ENCODE measurements around the gene ARHGAP10.
"Not testable (repeated sequence)": the region's sequence is repeated elsewhere in the genome, so short reads cannot be mapped to it uniquely, and the experiment has no call there.

Gene ARHGAP10

DNA sequence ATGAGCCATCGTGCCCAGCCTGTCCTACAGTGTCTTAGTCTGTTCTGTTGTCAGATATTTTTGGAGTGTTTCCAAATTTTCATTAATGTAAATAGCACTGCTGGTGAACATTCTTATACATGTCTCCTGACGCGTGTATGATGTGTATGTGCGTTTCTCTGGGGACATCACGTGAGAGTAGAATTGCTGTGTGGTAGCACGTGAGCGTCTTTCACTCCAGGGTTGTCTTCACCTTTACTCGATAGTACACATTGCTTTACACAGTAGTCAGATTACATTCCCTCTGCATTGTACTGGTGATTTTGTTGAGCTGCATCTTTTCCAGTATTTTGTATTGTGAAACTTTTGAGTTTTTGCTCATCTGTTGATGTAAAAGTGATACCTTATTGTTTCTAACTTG is 60.0 kb downstream of the ARHGAP10 start:
- no peak for DNase-seq

DNA sequence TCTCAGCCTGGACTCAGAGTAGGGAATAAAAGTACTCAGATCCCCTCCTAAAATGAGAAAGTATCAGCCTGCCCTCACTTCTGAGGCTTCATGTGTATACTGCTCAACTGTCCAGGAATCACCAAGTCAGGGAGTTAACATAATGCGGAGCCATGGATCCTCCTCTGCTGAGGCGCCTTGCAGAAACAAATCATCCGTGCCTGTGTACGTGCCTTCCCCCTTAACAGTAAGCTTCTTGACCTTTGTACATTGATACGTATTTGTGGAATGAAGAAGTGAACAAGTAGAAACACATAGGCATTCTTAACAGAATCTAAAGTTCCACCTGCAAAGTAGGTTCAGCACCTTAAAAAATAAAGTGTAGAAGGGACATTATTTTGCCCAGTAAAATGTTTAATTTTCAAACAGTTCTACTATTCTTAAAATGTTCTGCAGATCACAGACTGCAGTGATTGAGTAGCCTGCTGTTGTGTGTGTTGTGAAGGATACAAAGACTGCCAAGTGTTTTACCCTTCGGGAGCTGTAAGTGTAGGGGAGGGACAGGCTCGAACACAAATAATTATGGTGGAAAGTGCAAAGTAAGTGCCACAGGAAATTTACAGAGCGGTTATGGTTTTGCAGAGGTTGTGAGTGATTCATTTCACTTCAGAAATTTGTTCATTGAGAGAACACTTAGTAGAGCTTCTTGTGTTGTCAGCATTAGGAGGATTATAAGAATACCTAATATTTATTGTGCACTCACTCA is 61.9 kb downstream of the ARHGAP10 start:
- no peak for DNase-seq

DNA sequence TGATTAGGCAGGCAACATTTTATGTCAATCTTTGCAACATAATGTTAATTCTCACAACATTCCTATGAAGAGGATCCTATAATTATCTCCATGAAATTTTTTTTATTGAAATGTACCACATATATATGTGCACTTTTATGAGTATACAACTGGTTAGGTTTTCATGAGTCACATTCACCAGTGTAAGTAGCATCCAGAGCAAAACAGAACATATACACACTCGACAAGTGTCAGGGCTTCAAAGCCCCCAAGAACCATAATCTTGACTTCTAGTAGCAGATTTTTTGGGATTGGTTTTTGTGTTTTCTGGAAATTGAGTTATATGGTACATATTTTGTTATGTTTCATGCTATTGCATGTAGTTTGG is 62.4 kb downstream of the ARHGAP10 start:
- no peak for DNase-seq

DNA sequence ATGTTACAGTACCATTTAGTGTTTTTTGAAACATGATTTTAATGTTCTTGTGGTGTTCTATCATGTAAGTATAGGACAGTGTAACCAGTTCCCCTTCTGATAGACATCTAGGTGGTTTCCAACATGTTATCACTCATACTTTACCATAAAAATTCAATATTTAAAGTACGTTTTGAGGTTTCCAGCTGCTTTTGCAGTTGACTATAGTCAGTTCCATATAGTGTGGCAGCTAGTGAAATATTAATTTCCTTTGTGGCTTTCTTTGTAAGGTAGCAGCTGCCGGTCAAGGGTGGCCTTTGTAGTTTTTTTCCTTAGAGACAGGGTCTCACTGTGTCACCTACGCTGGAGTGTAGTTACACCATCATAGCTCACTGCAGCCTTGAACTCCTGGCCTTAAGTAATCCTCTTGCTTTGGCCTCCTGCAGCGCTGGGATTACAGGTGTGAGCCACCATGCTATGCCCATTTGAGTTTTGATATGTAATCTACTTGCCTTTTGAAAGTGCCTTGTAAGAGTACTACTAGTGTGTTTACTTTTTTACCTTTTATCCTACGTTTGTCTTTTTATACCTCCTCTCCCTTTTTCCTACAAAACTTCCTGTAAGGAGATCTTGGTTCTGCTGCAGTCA is 63.0 kb downstream of the ARHGAP10 start:
- no peak for DNase-seq

DNA sequence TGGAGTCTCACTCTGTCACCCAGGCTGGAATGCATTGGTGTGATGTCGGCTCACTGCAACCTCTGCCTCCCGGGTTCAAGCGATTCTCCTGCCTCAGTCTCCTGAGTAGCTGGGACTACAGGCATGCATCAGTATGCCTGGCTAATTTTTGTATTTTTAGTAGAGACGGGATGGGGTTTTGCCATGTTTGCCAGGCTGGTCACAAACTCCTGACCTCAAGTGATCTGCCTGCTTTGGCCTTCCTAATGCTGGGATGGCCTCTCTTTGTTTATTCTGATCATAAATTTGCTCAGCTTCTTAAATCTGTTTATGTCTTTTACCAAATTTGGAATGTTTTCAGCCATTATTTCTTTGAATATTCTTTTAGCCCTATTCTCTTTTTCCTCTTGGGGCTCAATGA is 67.2 kb downstream of the ARHGAP10 start:
- not testable (repeated sequence) for DNase-seq

DNA sequence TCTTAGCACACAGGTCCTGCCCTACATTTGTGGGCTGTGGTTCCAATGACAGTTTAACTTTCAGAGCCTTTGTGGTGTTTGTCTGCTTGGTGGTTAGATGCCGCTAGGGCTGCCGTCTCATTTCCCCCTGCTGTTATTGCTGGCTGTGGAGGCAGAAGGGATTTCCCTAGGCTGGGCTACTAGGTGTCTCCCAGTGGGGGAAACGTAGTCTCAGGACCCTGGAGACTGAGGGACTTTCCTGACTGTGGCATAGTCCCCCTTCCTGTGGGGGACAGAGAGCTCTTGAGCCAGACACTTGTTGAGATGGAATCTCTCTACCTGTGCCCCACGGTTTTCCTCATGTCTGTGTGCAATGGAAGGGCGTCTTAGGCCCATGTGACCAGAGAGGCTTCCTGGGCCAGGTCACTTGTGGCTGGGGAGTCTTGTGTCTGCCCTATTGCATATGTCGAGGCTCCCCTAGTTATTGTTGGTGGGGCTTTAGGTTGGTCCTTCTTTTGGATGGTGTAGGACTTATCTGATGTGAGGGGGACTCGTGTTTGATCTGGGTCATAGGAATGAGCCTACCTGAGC is 68.2 kb downstream of the ARHGAP10 start:
- no peak for DNase-seq

DNA sequence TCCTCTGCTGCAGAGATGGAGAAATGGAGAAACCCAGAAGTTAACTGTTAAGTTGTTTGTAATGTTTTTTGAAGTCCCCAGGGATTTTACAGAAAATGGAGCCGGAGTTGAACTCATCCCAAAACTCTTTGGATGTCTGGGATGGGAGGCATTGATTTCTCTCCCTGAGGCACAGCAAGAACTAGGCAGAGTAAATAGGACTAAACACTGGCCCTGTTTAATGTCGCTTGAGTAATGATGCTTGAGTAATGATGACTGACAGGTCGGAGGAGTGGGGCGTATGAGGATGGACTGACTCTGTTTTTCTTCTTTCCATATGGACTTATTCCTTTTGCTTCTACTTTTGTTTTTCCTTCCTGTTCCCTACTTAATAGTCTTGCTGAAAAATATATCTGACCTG is 69.9 kb downstream of the ARHGAP10 start:
- no peak for DNase-seq

DNA sequence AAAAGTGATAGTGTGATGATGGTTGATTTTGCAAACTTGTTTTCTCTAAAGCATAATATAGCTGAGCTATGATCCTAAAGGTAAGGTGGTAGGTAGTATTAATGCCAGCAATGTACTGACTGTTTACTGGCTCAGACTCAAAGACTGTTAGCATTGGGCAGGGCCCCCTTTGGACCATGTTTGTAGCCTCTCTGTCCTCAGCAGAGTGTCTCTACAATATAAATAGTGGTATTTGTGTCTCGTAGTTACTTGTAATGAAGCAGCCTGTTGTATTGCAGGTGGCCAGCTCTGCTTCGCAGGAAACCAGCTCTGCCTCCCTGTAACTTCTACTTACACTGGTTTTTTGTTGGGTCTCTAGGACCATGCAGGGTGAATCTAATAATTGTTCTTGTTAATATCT is 70.5 kb downstream of the ARHGAP10 start:
- DNase-seq = no peak

DNA sequence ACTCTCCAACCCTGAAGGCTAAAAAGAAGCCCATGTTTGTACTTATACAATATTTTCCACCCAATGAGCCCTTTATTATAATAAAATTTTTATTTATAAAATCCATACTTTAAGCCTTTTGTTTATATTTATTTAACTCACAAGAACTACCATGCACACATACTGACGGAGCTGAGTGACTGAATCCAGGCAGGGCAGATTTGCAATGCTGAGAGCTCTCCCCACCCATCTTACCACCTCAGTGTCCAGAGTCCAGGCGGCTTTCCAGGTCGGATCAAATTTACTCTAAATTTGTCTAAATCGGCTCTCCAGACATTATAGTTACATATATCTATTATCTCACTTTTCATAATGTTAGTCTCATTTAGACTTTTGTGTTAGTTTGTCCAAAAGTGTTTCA is 74.1 kb downstream of the ARHGAP10 start:
- no peak for DNase-seq

DNA sequence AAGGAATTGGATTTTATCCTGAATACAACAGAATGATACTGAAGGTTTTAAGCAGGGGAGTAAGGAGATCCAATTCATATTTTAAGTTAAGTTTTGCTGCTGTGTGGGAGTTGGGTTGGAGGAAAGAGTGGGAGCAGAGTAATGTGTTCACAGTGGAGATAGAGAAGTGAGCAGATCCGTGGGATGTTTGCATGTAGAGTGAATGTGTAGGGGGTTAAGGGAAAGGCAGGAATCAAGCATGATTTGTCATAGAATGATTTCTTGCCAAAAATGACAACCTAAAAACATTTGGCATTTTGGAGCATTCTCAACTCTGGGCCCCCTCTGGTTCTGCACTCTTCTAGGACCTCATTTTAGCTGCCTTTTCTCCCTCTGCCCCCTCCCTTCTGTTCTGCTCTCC is 76.6 kb downstream of the ARHGAP10 start:
- DNase-seq = peak in 1 of 56 donors; percentile 19

DNA sequence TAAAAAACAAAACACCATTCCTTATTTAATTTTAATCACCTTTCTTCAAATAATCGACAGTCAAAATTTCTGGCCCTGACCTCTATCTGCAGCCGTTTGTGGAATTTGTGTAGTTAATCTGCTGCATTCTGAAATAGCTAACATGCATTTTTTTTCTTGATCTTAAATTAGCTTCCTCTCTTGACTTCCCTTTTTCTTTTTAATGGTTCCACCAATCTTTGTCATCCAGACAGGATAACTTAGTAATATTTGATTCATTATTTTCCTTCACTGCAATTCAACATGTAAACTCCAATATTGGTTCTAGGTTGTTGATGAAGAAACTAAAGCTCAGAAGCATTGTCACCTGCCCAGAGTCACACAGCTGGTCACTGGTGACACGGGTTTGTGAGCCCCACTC is 77.3 kb downstream of the ARHGAP10 start:
- no peak for DNase-seq

DNA sequence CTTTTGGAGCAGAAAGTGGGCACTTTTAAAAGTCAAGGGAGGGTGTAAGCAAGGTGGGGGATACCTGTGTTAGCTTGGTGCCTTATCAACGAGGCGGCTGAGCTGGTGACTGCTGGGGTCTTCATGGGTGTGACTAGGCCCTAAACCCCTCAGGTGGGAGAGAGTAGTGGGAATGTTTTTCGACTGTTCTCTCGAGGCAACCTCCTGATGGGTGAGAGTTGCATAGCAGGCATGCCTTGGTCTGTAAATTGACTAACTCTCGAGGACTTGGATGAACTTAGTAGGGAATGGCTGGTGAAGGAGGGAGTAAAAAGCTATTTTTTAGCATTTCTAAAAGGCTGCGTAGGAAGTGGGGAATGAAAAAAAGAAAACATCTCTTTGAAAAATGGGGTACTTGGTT is 80.0 kb downstream of the ARHGAP10 start:
- DNase-seq = no peak

DNA sequence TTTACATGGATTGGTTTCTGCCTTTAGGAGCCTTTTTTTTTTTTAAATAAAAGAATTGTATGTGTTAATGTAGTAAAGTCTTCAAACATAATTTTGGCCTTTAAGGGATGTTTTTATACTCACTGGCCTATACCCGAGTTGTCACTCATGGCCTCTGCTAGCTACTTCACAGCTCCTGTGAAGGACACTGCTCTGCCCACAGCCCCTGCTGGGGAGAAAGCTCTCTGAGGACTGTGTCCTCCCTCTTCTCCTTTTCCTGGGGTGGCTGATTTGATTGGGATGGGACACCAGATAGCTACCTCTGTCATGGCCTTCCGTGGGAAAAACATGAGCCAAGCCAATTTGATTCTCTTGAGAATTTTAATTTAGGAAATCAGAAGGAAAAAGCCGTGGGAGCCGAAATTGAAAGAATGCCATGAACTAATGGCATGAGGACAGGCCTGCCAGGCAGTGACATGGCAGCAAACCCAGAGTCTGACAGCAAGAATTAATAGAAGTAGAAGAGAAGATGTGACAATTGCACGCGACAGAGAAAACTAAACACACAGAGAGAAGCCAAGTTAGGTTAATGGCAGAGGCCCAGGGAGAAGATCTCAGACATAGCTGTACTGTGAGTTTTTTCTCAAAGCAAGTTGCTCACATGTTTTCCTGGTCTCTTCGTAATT is 81.4 kb downstream of the ARHGAP10 start:
- DNase-seq = no peak

DNA sequence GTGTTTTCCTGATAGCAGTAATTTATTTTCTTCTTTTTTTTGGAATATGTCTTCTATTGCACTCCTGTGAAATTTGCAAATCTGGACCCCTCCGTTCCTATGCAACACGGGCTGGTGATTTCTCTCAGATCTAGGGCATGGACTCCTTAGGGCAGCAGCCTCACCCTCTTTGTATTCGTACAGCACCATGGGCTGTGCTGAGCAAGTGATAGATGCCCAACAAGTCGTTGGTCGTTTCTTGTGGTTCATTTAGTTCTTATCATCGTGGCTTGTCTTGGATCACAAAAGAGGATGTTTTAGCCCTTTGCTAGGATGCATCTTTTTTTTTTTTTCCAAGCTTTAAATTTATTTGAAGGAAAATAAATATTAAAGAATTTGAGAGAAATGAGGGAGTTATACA is 82.1 kb downstream of the ARHGAP10 start:
- no peak for DNase-seq

DNA sequence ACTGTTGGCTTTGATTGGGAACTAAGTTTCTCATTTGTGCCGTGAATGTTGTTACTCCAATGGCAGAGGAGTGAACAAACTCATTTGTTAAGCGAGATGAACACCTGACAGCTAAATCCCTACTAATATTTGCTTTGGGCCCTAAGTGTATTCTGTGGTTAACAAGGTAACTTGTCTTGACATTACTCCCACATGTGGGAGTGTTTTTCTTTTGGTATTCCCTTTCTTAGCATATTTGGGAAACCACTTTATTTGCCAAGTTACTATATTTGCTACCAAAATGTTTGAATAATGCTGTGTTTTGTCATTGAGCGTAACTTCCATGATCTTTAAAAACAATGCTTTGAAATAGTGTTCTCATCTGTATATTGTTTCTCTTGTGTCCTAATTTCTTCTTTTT is 82.5 kb downstream of the ARHGAP10 start:
- no peak for DNase-seq

DNA sequence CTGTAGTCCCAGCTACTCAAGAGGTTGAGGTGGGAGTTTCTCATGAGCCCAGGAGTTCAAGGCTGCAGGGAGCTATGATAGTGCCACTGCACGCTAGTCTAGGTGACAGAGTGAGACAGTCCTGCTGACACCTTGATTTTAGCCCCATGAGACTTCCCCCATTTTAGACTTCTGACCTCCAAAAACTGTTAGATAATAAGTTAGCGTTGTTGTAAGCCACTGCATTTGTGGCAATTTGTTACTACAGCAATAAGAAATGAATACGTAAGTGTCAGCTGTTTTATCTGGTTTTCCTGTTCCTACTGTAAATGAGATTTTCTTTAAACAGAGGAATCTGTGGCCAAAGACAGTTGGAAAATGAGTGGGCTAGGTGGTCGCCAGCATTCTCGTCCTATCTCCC is 83.9 kb downstream of the ARHGAP10 start:
- no peak for DNase-seq

DNA sequence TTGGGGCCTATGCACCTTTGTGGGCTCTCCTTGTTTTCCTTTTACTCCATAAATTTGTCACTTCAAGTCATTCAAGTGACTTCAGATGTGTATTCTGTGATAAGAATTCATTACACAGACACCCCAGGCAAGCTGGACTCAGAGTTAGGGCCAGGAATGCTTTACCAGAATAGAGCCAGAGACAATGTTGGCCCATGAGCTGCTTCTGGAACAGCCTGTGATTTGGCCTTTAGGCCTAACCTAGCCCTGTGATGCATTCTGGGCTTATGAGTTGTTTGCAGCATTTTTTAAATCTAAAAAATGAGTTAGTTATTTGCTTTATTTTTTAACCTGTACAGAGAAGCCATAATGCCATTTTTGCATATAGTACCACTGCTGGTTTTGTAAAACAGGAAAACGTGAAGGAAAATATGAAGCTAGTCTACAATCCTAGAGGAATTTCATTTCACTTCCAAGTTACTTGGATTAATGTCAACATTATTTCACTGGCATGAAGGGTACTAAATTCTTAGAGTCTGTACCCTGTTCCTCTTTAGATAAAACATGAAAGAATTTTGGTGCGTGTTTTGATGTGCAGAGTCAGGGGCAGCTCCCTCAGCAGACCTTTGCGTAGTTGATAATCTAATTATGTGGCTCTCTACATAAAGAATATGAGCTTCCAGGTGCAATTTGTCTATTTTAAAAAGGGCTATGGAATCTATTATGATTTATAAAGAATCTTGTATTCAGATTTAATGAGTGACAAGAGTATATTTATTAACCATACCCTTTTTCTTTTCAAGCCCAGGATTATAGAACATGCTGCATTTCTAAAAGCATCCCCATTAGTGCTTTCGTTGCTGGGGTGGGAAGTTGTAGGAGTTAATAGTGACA is 84.7 kb downstream of the ARHGAP10 start:
- DNase-seq = no peak

DNA sequence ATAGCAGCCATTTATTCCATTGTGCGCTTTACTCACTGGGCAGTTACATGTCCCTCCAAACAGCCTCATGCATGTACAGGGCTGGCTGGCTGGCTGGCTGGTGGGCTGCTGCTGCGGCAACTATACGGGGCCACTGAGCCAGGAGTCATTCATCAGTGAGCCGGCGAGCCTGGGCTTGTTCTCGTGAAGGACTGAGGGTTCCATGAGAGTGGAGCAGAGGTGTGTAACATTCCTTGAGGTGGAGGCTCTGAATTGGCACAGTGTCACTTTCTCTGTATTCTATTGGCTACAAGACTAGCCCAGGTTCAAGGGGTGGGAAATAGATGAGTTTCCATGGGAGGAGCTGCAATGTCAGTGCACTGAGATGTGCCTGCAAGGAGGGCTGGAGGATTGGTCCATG is 89.1 kb downstream of the ARHGAP10 start:
- DNase-seq = no peak

DNA sequence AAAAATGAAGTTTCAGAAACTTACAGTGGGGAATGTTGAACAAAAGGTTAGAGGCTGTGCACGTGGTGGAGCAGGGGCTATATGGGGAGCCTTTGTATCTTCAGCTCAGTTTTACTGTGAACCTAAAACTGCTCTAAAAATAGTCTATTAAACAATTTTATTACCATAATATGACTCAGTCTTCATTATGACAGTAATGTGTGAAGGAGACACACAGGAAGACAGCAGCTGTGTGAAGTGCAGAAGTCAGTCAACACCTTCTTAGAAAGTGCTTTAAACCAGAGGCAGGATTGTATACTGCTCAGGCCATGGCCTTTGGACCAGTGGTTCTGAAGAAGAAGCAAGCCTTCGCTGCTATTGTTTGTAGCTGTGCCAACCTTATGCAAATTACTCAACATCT is 89.7 kb downstream of the ARHGAP10 start:
- no peak for DNase-seq

DNA sequence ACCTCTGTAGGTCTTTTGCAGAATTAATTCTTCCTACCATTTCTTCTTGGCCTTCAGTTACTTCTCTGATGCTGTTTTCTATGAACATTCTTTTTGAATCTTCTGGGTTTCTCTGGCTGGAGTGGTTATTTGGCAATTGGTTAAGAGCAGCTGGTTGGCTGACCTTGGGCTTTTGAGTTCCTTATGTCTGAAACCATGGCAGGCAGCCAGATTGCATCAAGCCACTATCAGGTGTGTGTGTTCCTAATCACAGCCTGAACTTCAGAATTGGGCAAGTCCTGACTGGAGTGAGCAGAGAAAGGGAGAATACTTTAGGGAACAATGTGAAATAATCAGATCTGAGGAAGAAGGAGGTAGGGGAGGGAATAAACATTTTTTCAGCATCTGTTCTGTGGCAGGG is 90.2 kb downstream of the ARHGAP10 start:
- DNase-seq = peak in 1 of 56 donors; percentile 10

DNA sequence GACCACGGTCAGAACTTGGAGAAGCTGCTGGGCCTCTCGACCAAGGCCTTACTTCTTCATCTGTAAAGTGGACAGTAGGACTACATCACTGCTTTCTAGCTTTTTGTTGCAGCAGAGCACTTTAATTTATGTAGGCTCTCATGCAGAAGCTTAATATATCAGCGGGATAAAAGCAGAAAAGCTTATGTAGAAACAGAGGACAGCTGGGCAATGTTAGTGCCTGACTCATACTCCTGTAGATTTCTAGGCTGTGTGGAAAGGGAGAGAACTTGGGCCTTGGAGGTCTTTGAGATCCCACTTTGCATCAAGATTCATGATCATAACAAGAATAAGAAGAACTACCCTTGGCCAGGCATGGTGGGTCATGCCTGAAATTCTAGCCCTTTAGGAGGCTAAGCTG is 91.2 kb downstream of the ARHGAP10 start:
- no peak for DNase-seq

DNA sequence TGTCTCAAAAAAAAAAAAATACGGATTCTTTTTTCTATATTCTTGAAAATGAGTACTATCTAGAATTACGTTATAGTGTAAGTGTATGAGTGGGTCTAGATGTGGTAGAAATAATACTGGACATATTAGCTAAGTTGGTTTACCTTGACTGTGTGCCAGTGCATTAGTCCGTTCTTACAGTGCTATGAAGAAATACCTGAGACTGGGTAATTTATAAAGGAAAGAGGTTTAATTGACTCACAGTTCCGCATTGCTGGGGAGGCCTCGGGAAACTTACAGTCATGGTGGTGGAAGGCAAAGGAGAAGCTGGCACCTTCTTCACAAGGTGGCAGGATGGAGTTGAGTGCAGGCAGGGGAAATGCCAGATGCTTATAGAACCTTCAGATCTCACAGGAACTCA is 92.4 kb downstream of the ARHGAP10 start:
- no peak for DNase-seq

All from amygdala (tissue), 56 donors.